Psoas muscle (tissue), 8 donors: ENCODE data around the gene OAF. TPM values are rescaled to one million over a fixed set of nuclear protein-coding genes. Genes with fewer than 3 reads are reported as not detected.

Experiments used
- ATAC-seq, 4 donors: fragments of 200-7000 bp; cut with Tn5 transposase; one replicate each; pipeline ENCODE4 v1.9.1; 2020; ENCODE audit warnings: moderate library complexity in 3 of 4, mild to moderate bottlenecking in 2 of 4
- DNase-seq, 2 donors: peaks; one replicate each; pipeline ENCODE4 v3.0.0-alpha.2; 2020
- H3K27ac ChIP-seq: fragments of 200-600 bp; one replicate; pipeline ENCODE4 v1.8.0; 2022
- H3K27me3 ChIP-seq, 3 donors: fragments of 200-600 bp in 1 of 3; one replicate each; pipeline versions ENCODE4 v1.6.1 to v1.8.0; 2013 to 2022; ENCODE audit warnings: low read length in 2 of 3, mild to moderate bottlenecking in 2 of 3, moderate library complexity in 1 of 3; ENCODE audit not compliant: insufficient read depth in 3 of 3
- H3K36me3 ChIP-seq, 2 donors: fragments of 200-600 bp in 1 of 2; one replicate each; pipeline versions ENCODE4 v1.6.1 to v1.8.0; 2013 to 2022; ENCODE audit warnings: low read depth in 1 of 2, mild to moderate bottlenecking in 1 of 2, moderate library complexity in 1 of 2; ENCODE audit not compliant: insufficient read depth in 1 of 2
- H3K4me1 ChIP-seq: fragments of 200-600 bp; one replicate; pipeline ENCODE4 v1.8.0; 2022
- H3K4me3 ChIP-seq: fragments of 200-600 bp; one replicate; pipeline ENCODE4 v1.8.0; 2022; ENCODE audit warnings: mild to moderate bottlenecking
- H3K9me3 ChIP-seq: fragments of 200-600 bp; one replicate; pipeline ENCODE4 v1.8.0; 2022
- WGBS, 3 donors: extraction: QIAGEN DNeasy Blood & Tissue Kit; methylation state at CpG; one replicate each; pipeline versions ENCODE4 v1.1.6 to v1.1.7; 2013; 5-methylcytosine and 5-hydroxymethylcytosine counted together
- intact Hi-C, 2 donors: fragments of 100-400 bp; cut with DNase I; formaldehyde crosslinking; loops; one replicate each; pipeline versions ENCODE4 v1.11.0 to v1.14.2; 2022
- long read RNA-seq, 2 donors: library from polyadenylated mRNA; unstranded; transcript quantifications; one replicate each; pipeline ENCODE4 v2.0.0, GENCODE V29; 2021
- polyA plus RNA-seq, 3 donors: library from polyadenylated mRNA; stranded (reverse); fragments of 200-250 nt; gene quantifications; one replicate each; pipeline ENCODE4 v1.2.3, GENCODE V29; 2013
- total RNA-seq, 4 donors: library from RNA; stranded (reverse); fragmentation: NEBNext Ultra II Directional in 2 of 4; extraction: Animal tissue kit (Norgen Biotek cat#: 25700) in 2 of 4; gene quantifications; one replicate each; pipeline versions ENCODE4 v1.2.1 to v1.2.4, GENCODE V29; 2021 to 2023
- TF ChIP-seq, protein P1 (sequence below): fragments of 200-600 bp; IDR thresholded peaks from one replicate; pipeline ENCODE4 v1.8.0; 2022; ENCODE audit warnings: antibody characterized with exemption
- donor health status: healthy with polysubstance abuse.
- donor health status: DM: no; HTN: no; CAD: no; lungs with moderate emphysema.
- donor health status: Bipolar disorder and iron deficiency.
- donor health status: healthy.
- donor health status: DM: yes; HTN: yes; CAD: no.
- donor health status: DM: no; HTN: no; CAD: no.
- donor health status: DM: no; HTN: no; CAD: no.
- donor health status: DM: yes; HTN: yes; CAD: no.

OAF gene
- total RNA-seq, result 10 to 100 TPM in 2 of 4 donors, 1 to 10 TPM in 2; 5.6 to 15.3 (median 9.4) TPM
- 1 to 10 TPM; 3.2 to 9.0 (median 8.1) TPM for polyA plus RNA-seq
- long read RNA-seq, donor 1, transcript OAF-201 (4 exons, 2,525 nt), result major isoform, 9 of 9 reads
- long read RNA-seq, donor 1, partial matches to known transcripts, result 0 of 9 reads
- long read RNA-seq, donor 1, other reads (novel, unspliced or antisense), result 0 of 9 reads
- long read RNA-seq, donor 2, transcript OAF-201 (4 exons, 2,525 nt), result major isoform, 27 of 30 reads
- long read RNA-seq, donor 2, partial matches to known transcripts, result 0 of 30 reads
- long read RNA-seq, donor 2, other reads (novel, unspliced or antisense), result 1 of 30 reads

DNA sequence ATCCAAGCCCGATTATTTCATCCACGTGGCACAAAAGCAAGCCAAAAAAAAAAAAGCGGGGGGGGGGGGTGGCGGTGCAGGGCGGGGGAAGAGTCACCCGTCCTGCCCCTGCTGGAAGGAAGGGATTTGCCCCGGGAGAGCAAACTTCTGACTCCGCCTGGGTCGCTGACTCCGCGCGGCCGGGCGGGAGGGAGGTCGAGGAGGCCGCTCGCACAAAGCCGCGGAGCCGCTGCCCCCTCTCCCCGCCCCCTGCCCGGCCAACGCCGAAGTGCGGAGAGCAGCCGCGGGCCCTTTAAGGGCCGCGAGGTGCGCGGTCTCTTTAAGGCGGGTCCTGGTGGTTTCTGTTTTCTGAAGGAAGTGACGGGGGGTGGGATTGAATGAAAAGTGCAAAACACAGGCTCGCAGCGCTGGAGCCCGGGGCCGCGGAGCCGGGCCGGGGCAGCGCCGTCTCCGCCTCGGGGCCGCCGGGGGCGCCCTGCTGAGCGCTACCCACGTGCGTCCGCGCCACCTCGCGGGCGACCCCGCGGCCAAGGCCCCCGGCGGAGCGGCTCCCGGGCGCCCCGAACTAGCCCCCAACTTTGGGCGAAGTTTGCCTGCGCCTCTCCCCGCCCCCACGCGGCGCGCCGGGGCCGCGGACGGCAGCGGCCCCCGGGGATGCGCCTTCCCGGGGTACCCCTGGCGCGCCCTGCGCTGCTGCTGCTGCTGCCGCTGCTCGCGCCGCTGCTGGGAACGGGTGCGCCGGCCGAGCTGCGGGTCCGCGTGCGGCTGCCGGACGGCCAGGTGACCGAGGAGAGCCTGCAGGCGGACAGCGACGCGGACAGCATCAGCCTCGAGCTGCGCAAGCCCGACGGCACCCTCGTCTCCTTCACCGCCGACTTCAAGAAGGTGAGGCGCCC lies at the start of gene OAF:
TSS of gene OAF (plus strand) at position 407 of the 896 bp plus-strand sequence. CDS start at position 655, 248 bp downstream.
- Histone ChIP-seq H3K4me3 (peak within 1 kb of the TSS; percentile 68), H3K9me3 (no peaks in the 10 kb centered on the region), H3K27ac (peak within 1 kb of the TSS; percentile 36), H3K36me3 (no peaks in the 10 kb centered on the region), H3K27me3 (peaks cover 0 to 30% (median 3%) of the 10 kb centered on the region in 3 donors), H3K4me1 (peaks cover 9% of the 10 kb centered on the region)
- DNase-seq (peak; percentile 81 to 87), ATAC-seq (peak; percentile 61 to 80 (median 68))
- intact Hi-C loops, result no loop called here
- TF ChIP-seq, protein P1, sequence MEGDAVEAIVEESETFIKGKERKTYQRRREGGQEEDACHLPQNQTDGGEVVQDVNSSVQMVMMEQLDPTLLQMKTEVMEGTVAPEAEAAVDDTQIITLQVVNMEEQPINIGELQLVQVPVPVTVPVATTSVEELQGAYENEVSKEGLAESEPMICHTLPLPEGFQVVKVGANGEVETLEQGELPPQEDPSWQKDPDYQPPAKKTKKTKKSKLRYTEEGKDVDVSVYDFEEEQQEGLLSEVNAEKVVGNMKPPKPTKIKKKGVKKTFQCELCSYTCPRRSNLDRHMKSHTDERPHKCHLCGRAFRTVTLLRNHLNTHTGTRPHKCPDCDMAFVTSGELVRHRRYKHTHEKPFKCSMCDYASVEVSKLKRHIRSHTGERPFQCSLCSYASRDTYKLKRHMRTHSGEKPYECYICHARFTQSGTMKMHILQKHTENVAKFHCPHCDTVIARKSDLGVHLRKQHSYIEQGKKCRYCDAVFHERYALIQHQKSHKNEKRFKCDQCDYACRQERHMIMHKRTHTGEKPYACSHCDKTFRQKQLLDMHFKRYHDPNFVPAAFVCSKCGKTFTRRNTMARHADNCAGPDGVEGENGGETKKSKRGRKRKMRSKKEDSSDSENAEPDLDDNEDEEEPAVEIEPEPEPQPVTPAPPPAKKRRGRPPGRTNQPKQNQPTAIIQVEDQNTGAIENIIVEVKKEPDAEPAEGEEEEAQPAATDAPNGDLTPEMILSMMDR, result no peak
- 1 to 2% (median 1%) methylated on average over 60 to 108 of the region's 108 CpGs for WGBS, 3 donors

DNA sequence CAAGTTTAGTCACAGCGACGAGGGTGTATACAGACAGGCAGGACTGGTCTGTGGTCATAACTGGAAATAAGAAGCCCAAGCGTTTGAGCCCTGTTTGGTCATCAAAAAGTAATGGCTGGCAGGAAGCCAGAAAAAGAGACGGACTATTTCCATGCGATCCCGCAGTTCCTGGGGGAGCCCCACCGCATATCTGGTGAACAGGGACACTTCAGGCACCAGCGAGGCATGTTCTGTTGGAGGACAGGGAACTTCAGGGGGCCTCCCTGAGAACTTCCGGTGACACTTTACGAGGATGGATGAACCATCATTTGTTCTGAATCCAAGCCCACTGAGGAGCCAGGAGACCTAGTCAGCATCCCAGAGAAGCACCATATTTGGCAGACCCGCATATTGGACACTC lies 43.2 kb upstream of the OAF start:
- no peaks in the 10 kb centered on the region for H3K36me3 ChIP-seq
- 65 to 71% (median 67%) methylated on average over 11 of the region's 11 CpGs for WGBS, 3 donors
- H3K9me3 ChIP-seq, result no peaks in the 10 kb centered on the region
- no peak for ATAC-seq
- H3K4me1 ChIP-seq, result no peaks in the 10 kb centered on the region
- H3K27me3 ChIP-seq, result peaks cover 0 to 64% (median 17%) of the 10 kb centered on the region in 3 donors
- TF ChIP-seq, protein P1, result no peak
- intact Hi-C loops, result no loop called here
- DNase-seq, result no peak
- no peak overlapping the region for H3K27ac ChIP-seq
- no peak overlapping the region for H3K4me3 ChIP-seq

DNA sequence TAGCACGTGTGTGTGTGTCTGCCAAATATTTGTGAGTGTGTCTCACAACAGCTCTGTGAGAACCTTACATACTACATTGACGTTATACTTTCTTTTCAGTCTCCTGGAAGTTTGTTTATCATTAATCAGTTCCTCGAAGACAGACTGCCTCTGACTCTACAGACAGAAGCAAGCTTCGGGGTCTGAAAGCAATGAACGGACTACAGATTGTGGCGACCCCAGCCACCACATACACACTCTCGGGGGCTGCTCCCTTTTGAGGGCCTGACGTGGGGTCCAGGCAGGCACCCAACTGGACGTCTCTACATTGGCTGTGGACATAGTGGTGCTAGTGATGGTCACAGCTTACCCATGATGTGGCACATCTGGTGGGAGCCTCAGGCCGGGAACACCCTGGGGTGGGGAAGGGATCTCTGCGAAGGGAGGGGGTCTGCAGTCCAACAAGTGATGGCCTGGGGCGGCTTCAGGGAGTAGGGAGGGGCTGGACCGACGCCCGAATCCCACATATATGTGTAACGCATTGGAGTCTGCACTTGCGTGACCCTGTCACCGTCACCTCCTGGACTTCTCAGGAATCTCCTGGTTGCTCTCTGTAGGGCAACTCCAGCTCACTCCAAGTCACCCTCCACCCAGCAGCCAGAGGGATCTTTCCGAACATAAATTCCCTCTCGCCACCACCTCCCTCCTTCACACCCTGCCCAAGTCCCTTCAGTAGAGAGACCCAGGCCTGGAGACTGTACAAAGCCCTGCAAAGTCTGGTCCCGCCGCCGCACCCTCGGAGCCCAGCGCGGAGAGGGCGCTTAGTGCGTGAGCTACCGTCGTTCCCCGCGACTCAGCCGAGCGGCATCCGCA lies 42.5 kb upstream of the OAF start:
- WGBS, 3 donors, result 33 to 34% (median 34%) methylated on average over 35 of the region's 35 CpGs
- TF ChIP-seq, protein P1, result no peak
- ATAC-seq, result peak in 3 of 4 donors; percentile 9 to 21 (median 13)
- Histone ChIP-seq H3K4me3 (peak overlapping the region; percentile 62), H3K36me3 (no peaks in the 10 kb centered on the region), H3K27ac (no peak overlapping the region), H3K9me3 (no peaks in the 10 kb centered on the region), H3K27me3 (peaks cover 0 to 69% (median 17%) of the 10 kb centered on the region in 3 donors), H3K4me1 (no peaks in the 10 kb centered on the region)
- no peak for DNase-seq
- intact Hi-C loops, result no loop called here

DNA sequence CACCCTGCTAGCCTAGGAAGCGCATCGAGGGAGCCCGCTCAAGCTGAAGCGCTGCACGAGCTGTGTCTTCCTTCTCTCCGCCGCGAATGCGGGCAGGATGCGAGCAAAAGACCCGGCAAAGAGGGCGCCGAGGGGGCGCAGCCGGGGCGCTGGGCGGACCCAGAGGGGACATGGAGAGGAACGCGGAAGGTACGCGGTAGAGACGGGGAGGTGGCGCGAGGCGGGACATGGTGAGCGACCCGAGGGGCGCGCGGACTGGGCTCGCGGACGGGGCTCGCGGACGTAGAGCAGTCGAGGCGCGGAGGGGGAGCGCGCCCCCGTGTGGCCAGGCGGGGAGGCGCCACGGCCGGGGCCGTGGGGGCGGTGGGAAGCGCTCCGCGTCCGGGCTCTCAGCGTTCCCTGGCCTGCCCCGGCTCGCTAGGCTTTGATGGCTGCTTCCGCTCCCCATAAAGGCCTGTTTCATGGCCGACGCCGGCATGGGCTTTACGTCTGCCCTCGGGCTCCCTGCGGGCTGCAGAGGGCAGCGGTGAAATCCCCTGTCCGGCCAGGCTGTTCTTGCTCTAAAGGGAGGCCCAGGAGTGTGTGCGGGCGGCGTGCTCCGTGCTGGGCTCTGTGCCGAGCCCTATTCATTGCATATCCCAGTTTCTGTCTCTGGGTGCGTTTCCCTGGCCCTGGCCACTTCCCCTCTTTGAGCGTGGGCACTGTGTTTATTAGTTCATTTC lies 41.7 kb upstream of the OAF start:
- WGBS, 3 donors, result 1 to 2% (median 2%) methylated on average over 32 to 71 of the region's 71 CpGs
- TF ChIP-seq, protein P1, result peak; percentile 77
- intact Hi-C loops, result no loop called here
- peak overlapping the region; percentile 62 for H3K4me3 ChIP-seq
- H3K4me1 ChIP-seq, result no peaks in the 10 kb centered on the region
- H3K27ac ChIP-seq, result no peak overlapping the region
- H3K27me3 ChIP-seq, result peaks cover 0 to 73% (median 17%) of the 10 kb centered on the region in 3 donors
- H3K9me3 ChIP-seq, result no peaks in the 10 kb centered on the region
- no peaks in the 10 kb centered on the region for H3K36me3 ChIP-seq
- ATAC-seq (peak; percentile 80 to 91 (median 88)), DNase-seq (peak; percentile 73 to 81)
